ENCODE measurements around the gene TCAF1. TPM values are rescaled to one million over a fixed set of nuclear protein-coding genes. Genes with fewer than 3 reads are reported as not detected.

TCAF1 gene
- total RNA-seq, 4 donors from 2014 or later: 32.7 to 61.2 (median 44.4) TPM

DNA sequence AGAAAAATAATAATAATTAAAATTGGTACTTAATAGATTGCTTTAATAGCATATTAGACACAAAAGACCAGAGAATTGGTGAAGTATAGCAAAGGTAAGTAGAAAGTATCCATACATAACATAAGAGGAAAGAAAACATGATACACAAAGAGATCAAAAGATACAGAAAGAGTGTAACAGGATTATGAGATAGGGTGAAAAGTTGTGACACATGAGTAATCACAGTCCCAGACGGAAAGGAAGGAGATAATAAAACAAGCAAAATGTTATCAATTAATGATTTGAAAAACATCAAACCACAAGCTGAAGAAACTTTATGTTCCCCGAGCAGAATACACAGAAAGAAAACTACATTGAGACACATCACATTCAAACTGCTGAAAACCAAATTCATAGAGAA is 10.5 kb downstream of the TCAF1 start:
- Histone ChIP-seq H3K4me1 (no peaks in the 10 kb centered on the region), H3K4me3 (no peak overlapping the region), H3K9me3 (peaks cover 0 to 28% (median 11%) of the 10 kb centered on the region in 4 donors), H3K27me3 (no peaks in the 10 kb centered on the region), H3K27ac (no peak overlapping the region), H3K36me3 (peaks cover 0 to 18% (median 0%) of the 10 kb centered on the region in 3 donors)
- TF ChIP-seq POLR2A (IDR thresholded peaks at IDR 0.05) (no peak), EP300 (IDR thresholded peaks at IDR 0.05) (no peak)
- TF ChIP-seq, protein P1, sequence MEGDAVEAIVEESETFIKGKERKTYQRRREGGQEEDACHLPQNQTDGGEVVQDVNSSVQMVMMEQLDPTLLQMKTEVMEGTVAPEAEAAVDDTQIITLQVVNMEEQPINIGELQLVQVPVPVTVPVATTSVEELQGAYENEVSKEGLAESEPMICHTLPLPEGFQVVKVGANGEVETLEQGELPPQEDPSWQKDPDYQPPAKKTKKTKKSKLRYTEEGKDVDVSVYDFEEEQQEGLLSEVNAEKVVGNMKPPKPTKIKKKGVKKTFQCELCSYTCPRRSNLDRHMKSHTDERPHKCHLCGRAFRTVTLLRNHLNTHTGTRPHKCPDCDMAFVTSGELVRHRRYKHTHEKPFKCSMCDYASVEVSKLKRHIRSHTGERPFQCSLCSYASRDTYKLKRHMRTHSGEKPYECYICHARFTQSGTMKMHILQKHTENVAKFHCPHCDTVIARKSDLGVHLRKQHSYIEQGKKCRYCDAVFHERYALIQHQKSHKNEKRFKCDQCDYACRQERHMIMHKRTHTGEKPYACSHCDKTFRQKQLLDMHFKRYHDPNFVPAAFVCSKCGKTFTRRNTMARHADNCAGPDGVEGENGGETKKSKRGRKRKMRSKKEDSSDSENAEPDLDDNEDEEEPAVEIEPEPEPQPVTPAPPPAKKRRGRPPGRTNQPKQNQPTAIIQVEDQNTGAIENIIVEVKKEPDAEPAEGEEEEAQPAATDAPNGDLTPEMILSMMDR (IDR thresholded peaks at IDR 0.05): no peak
- 93% methylated on average over 2 of the region's 2 CpGs for WGBS, 2 donors
- DNase-seq (ENCODE audit: low spot score in 2 of 2): no peak

DNA sequence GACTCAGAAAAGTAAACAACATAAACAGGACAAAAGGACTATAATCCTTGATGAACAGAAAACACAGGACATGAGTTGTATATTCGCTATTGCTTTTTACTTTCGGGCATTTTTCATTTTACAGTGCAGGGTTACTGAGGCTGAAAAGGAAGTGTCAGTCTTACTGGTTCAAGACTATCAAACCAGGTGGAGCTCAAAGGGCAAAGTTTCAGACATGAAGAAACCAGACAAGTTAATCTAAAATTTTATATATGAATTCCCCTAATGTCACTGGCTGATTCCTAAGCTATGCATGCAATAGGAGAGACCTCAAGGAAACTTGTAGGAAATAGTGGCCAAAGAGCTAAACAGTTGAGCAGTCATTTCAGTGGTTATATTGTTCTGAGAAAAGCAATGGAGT is 11.4 kb downstream of the TCAF1 start:
- no peak overlapping the region for H3K27ac ChIP-seq
- TF ChIP-seq POLR2A (IDR thresholded peaks at IDR 0.05): no peak
- TF ChIP-seq, protein P1 (IDR thresholded peaks at IDR 0.05): no peak
- no peak for TF ChIP-seq EP300 (IDR thresholded peaks at IDR 0.05)
- peaks cover 0 to 9% (median 0%) of the 10 kb centered on the region in 4 donors for H3K4me1 ChIP-seq
- DNase-seq (ENCODE audit: low spot score in 2 of 2): no peak
- 96 to 99% methylated on average over 2 of the region's 2 CpGs for WGBS, 2 donors
- H3K27me3 ChIP-seq: no peaks in the 10 kb centered on the region
- H3K36me3 ChIP-seq: peaks cover 0 to 18% (median 0%) of the 10 kb centered on the region in 3 donors
- peaks cover 0 to 28% (median 11%) of the 10 kb centered on the region in 4 donors for H3K9me3 ChIP-seq
- H3K4me3 ChIP-seq: no peak overlapping the region

DNA sequence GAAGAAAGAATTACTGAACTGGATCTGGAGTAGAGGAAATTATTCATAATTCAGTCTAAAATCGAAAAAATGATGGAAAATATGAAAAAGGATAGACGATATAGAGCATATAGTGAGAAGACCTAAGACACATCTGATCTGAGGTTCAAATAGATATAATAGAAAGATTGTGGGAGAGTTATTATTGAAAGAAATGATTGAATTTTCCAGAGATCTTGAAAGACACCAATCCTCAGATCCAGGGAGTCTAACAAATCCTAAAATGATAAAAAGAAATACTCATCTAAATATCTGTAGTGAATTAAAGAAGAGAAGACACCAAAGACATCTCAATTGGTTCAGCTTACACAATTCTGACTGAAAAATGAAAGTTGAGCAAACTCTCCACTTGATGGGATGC is 12.9 kb downstream of the TCAF1 start:
- Histone ChIP-seq H3K36me3 (peaks cover 0 to 18% (median 0%) of the 10 kb centered on the region in 3 donors), H3K9me3 (peaks cover 0 to 28% (median 11%) of the 10 kb centered on the region in 4 donors), H3K27me3 (no peaks in the 10 kb centered on the region), H3K4me3 (no peak overlapping the region), H3K4me1 (peaks cover 0 to 24% (median 3%) of the 10 kb centered on the region in 4 donors), H3K27ac (no peak overlapping the region)
- WGBS, 2 donors: 98 to 99% methylated on average over 2 of the region's 2 CpGs
- TF ChIP-seq, protein P1 (IDR thresholded peaks at IDR 0.05): no peak
- no peak for TF ChIP-seq EP300 (IDR thresholded peaks at IDR 0.05)
- TF ChIP-seq POLR2A (IDR thresholded peaks at IDR 0.05): no peak
- no peak for DNase-seq (ENCODE audit: low spot score in 2 of 2)

DNA sequence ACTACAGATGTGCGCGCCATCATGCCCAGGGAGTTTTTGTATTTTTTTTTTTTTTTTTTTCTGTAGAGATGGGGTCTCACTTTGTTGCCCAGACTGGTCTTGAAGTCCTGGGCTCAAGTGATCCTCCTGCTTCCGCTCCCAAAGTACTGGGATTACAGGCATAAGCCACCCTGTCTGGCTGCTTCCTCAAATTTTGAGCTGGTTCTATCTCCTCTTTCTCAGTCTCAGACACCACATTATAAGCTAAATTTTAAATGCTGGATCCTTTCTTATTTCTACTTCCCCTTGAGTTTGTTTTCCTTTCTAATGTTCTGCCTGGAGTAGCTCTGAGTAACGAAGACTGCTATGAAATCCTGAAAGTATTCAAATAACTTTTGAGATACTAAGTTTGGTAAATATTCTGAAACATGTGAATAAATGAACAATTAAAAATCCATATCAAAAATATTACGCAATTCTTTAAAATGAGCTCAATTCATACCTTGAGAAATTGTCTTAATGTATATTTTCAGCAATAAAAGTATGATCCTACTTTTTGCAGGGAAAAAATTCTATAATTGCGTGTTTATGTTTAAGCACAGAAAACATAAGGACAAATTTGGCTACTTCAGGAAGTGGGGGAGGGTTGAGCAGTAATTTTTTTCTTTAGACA is 15.0 kb downstream of the TCAF1 start:
- Histone ChIP-seq H3K4me1 (peaks cover 0 to 32% (median 4%) of the 10 kb centered on the region in 4 donors), H3K36me3 (peaks cover 0 to 13% (median 0%) of the 10 kb centered on the region in 3 donors), H3K4me3 (no peak overlapping the region), H3K9me3 (peaks cover 0 to 16% (median 6%) of the 10 kb centered on the region in 4 donors), H3K27me3 (no peaks in the 10 kb centered on the region), H3K27ac (no peak overlapping the region)
- DNase-seq (ENCODE audit: low spot score in 2 of 2): no peak
- TF ChIP-seq EP300 (IDR thresholded peaks at IDR 0.05): no peak
- no peak for TF ChIP-seq POLR2A (IDR thresholded peaks at IDR 0.05)
- TF ChIP-seq, protein P1 (IDR thresholded peaks at IDR 0.05): no peak
- WGBS, 2 donors: 89 to 91% methylated on average over 6 of the region's 6 CpGs

DNA sequence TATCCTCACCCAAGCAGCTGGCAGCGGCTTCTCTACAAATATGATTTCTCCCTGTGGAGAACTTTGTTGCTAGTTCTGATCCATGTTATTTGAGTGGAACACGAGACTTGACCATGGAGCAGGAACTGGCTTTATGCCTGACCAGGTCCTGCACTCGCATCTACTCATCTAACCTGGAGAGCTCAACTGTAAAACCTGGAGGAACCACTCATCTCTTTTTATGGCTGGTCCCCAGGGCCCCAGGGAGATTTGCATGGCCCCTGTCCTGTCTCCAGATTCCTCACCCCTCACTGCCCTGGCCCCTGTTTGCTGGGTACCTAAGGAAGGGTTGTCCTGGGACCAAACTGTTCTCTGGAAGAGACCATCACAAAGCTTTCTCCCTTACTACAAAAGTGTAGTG is 16.0 kb downstream of the TCAF1 start:
- no peak for DNase-seq (ENCODE audit: low spot score in 2 of 2)
- TF ChIP-seq EP300 (IDR thresholded peaks at IDR 0.05): no peak
- TF ChIP-seq, protein P1 (IDR thresholded peaks at IDR 0.05): no peak
- no peak for TF ChIP-seq POLR2A (IDR thresholded peaks at IDR 0.05)
- H3K9me3 ChIP-seq: peaks cover 0 to 9% (median 3%) of the 10 kb centered on the region in 4 donors
- peaks cover 0 to 13% (median 0%) of the 10 kb centered on the region in 3 donors for H3K36me3 ChIP-seq
- H3K4me3 ChIP-seq: no peak overlapping the region
- 39 to 62% methylated on average over 3 of the region's 3 CpGs for WGBS, 2 donors
- no peak overlapping the region for H3K27ac ChIP-seq
- H3K4me1 ChIP-seq: peaks cover 0 to 38% (median 8%) of the 10 kb centered on the region in 4 donors
- H3K27me3 ChIP-seq: no peaks in the 10 kb centered on the region

Data from tibial nerve (tissue), 4 donors.